Effector memory CD8-positive, alpha-beta T cell (primary cell): ENCODE data around the gene ANAPC5.
A peak's percentile ranks its signal among the peaks of the same experiment; 100 is the strongest.
"Not testable (repeated sequence)": the region's sequence is repeated elsewhere in the genome, so short reads cannot be mapped to it uniquely, and the experiment has no call there.

Experiments used
- ATAC-seq: fragments of 150-1000 bp; cut with Tn5 transposase; replicated peaks from 2 replicates; pipeline ENCODE4 v1.10.0; 2021; ENCODE audit warnings: mild to moderate bottlenecking, moderate library complexity
- DNase-seq, 3 experiments: peaks; one replicate each; pipeline ENCODE4 v3.0.0; 2021
- H3K27ac Mint-ChIP-seq, 2 donors: one replicate each; pipeline ENCODE4 v1.8.0; 2022; ENCODE audit warnings: mild to moderate bottlenecking in 2 of 2, mixed read lengths in 2 of 2, moderate library complexity in 2 of 2
- H3K27me3 Mint-ChIP-seq, 2 donors: one replicate each; pipeline ENCODE4 v1.8.0; 2022; ENCODE audit warnings: mixed read lengths in 2 of 2
- H3K36me3 Mint-ChIP-seq: one replicate; pipeline ENCODE4 v1.8.0; 2022; ENCODE audit warnings: mild to moderate bottlenecking, moderate library complexity, mixed read lengths; ENCODE audit not compliant: insufficient read depth
- H3K4me1 Mint-ChIP-seq, 2 donors: one replicate each; pipeline ENCODE4 v1.8.0; 2022; ENCODE audit warnings: low read depth in 2 of 2, mixed read lengths in 2 of 2
- H3K4me3 Mint-ChIP-seq, 2 donors: one replicate each; pipeline ENCODE4 v1.8.0; 2022; ENCODE audit warnings: mild to moderate bottlenecking in 2 of 2, mixed read lengths in 2 of 2, moderate library complexity in 2 of 2
- H3K9me3 Mint-ChIP-seq, 2 donors: one replicate each; pipeline ENCODE4 v1.8.0; 2022; ENCODE audit warnings: mixed read lengths in 2 of 2

Gene ANAPC5

GRCh38 chr12:121325922-121326396, 26.3 kb downstream of the ANAPC5 start:
- no peaks in the 10 kb centered on the region for H3K9me3 Mint-ChIP-seq
- H3K4me3 Mint-ChIP-seq: no peak overlapping the region
- peaks cover 1 to 6% of the 10 kb centered on the region in 2 donors for H3K4me1 Mint-ChIP-seq
- H3K27me3 Mint-ChIP-seq: no peaks in the 10 kb centered on the region
- no peak for DNase-seq
- H3K27ac Mint-ChIP-seq: peak overlapping the region in 1 of 2 donors; percentile 35
- H3K36me3 Mint-ChIP-seq: peaks cover 86% of the 10 kb centered on the region
- no peak for ATAC-seq

GRCh38 chr12:121323908-121324307, 28.3 kb downstream of the ANAPC5 start:
- Mint-ChIP-seq H3K27ac (peak overlapping the region; percentile 59 to 68), H3K4me1 (peaks cover 1 to 6% of the 10 kb centered on the region in 2 donors), H3K4me3 (no peak overlapping the region), H3K27me3 (no peaks in the 10 kb centered on the region), H3K9me3 (no peaks in the 10 kb centered on the region), H3K36me3 (peaks cover 83% of the 10 kb centered on the region)
- DNase-seq: no peak
- ATAC-seq: no peak

GRCh38 chr12:121318121-121318520, 34.1 kb downstream of the ANAPC5 start:
- H3K36me3 Mint-ChIP-seq: peaks cover 69% of the 10 kb centered on the region
- no peak for ATAC-seq
- peak overlapping the region in 1 of 2 donors; percentile 15 for H3K27ac Mint-ChIP-seq
- H3K9me3 Mint-ChIP-seq: no peaks in the 10 kb centered on the region
- peaks cover 3 to 17% of the 10 kb centered on the region in 2 donors for H3K4me1 Mint-ChIP-seq
- DNase-seq: no peak
- H3K27me3 Mint-ChIP-seq: no peaks in the 10 kb centered on the region
- H3K4me3 Mint-ChIP-seq: no peak overlapping the region

GRCh38 chr12:121314431-121314830, 37.8 kb downstream of the ANAPC5 start:
- H3K9me3 Mint-ChIP-seq: no peaks in the 10 kb centered on the region
- H3K27me3 Mint-ChIP-seq: no peaks in the 10 kb centered on the region
- no peak for ATAC-seq
- H3K4me3 Mint-ChIP-seq: no peak overlapping the region
- peak overlapping the region in 1 of 2 donors; percentile 78 for H3K27ac Mint-ChIP-seq
- peaks cover 76% of the 10 kb centered on the region for H3K36me3 Mint-ChIP-seq
- peaks cover 5 to 24% of the 10 kb centered on the region in 2 donors for H3K4me1 Mint-ChIP-seq
- DNase-seq: no peak

- Mint-ChIP-seq H3K36me3 (peaks cover 66% of the 10 kb centered on the region), H3K4me1 (peaks cover 5 to 24% of the 10 kb centered on the region in 2 donors)
- H3K4me3 Mint-ChIP-seq, H3K9me3 Mint-ChIP-seq, H3K27me3 Mint-ChIP-seq, DNase-seq, H3K27ac Mint-ChIP-seq, ATAC-seq: not testable (repeated sequence)
Measured at GRCh38 chr12:121310231-121310630, 42.0 kb downstream of the ANAPC5 start.

- not testable (repeated sequence) for H3K27ac Mint-ChIP-seq, H3K27me3 Mint-ChIP-seq, H3K4me3 Mint-ChIP-seq, H3K4me1 Mint-ChIP-seq, ATAC-seq, H3K9me3 Mint-ChIP-seq, DNase-seq
- H3K36me3 Mint-ChIP-seq: peaks cover 53% of the 10 kb centered on the region
Measured at GRCh38 chr12:121307397-121307796, 44.8 kb downstream of the ANAPC5 start.

- H3K27ac Mint-ChIP-seq: no peak overlapping the region
- H3K4me3 Mint-ChIP-seq: no peak overlapping the region
- no peaks in the 10 kb centered on the region for H3K27me3 Mint-ChIP-seq
- H3K4me1 Mint-ChIP-seq: no peaks in the 10 kb centered on the region
- peaks cover 22% of the 10 kb centered on the region for H3K36me3 Mint-ChIP-seq
- DNase-seq (no peak), ATAC-seq (no peak)
- no peaks in the 10 kb centered on the region for H3K9me3 Mint-ChIP-seq
Measured at GRCh38 chr12:121304306-121304705, 47.9 kb downstream of the ANAPC5 start.

GRCh38 chr12:121301876-121302275, 50.3 kb downstream of the ANAPC5 start:
- no peak for DNase-seq
- Mint-ChIP-seq H3K4me3 (no peak overlapping the region), H3K27ac (no peak overlapping the region)

GRCh38 chr12:121300083-121300819, 52.0 kb downstream of the ANAPC5 start:
- Mint-ChIP-seq H3K27ac (no peak overlapping the region), H3K4me3 (no peak overlapping the region)
- no peak for ATAC-seq

More at GRCh38 chr12:121301876-121302275, 50.3 kb downstream of the ANAPC5 start:
- no peaks in the 10 kb centered on the region for H3K27me3 Mint-ChIP-seq
- H3K36me3 Mint-ChIP-seq: peaks cover 10% of the 10 kb centered on the region
- no peaks in the 10 kb centered on the region for H3K9me3 Mint-ChIP-seq
- ATAC-seq: no peak
- H3K4me1 Mint-ChIP-seq: peaks cover 3 to 6% of the 10 kb centered on the region in 2 donors

GRCh38 chr12:121299662-121300061, 52.5 kb downstream of the ANAPC5 start:
- DNase-seq (no peak), ATAC-seq (no peak)
- Mint-ChIP-seq H3K36me3 (peaks cover 10% of the 10 kb centered on the region), H3K4me1 (peaks cover 9 to 15% of the 10 kb centered on the region in 2 donors), H3K27ac (no peak overlapping the region), H3K4me3 (no peak overlapping the region), H3K9me3 (no peaks in the 10 kb centered on the region), H3K27me3 (no peaks in the 10 kb centered on the region)

More at GRCh38 chr12:121300083-121300819, 52.0 kb downstream of the ANAPC5 start:
- H3K36me3 Mint-ChIP-seq: peaks cover 10% of the 10 kb centered on the region
- H3K27me3 Mint-ChIP-seq: no peaks in the 10 kb centered on the region
- no peak for DNase-seq
- no peaks in the 10 kb centered on the region for H3K9me3 Mint-ChIP-seq
- H3K4me1 Mint-ChIP-seq: peaks cover 9 to 13% of the 10 kb centered on the region in 2 donors

GRCh38 chr12:121298411-121298810, 53.8 kb downstream of the ANAPC5 start:
- Mint-ChIP-seq H3K4me1 (peaks cover 9 to 15% of the 10 kb centered on the region in 2 donors), H3K4me3 (peak overlapping the region; percentile 83 to 87), H3K27ac (peak overlapping the region in 1 of 2 donors; percentile 85), H3K36me3 (peaks cover 10% of the 10 kb centered on the region)
- DNase-seq, H3K9me3 Mint-ChIP-seq, H3K27me3 Mint-ChIP-seq, ATAC-seq: not testable (repeated sequence)

GRCh38 chr12:121297435-121297991, 54.7 kb downstream of the ANAPC5 start:
- H3K36me3 Mint-ChIP-seq: peaks cover 10% of the 10 kb centered on the region
- DNase-seq (no peak), ATAC-seq (no peak)
- no peaks in the 10 kb centered on the region for H3K9me3 Mint-ChIP-seq
- peak overlapping the region; percentile 46 to 85 for H3K27ac Mint-ChIP-seq
- no peaks in the 10 kb centered on the region for H3K27me3 Mint-ChIP-seq
- peaks cover 9 to 15% of the 10 kb centered on the region in 2 donors for H3K4me1 Mint-ChIP-seq
- H3K4me3 Mint-ChIP-seq: peak overlapping the region; percentile 83 to 87

- Mint-ChIP-seq H3K4me1 (peaks cover 9 to 15% of the 10 kb centered on the region in 2 donors), H3K27me3 (no peaks in the 10 kb centered on the region), H3K27ac (peak within 1 kb of the TSS; percentile 73 to 85), H3K4me3 (peak within 1 kb of the TSS; percentile 86 to 90), H3K9me3 (no peaks in the 10 kb centered on the region), H3K36me3 (peaks cover 10% of the 10 kb centered on the region)
- peak; percentile 87 for ATAC-seq
- peak; percentile 83 to 90 (median 89) for DNase-seq
Measured at GRCh38 chr12:121296618-121297434, 55.4 kb downstream of the ANAPC5 start, which contains the start of gene CAMKK2. Gene CAMKK2 (minus strand): TSS chr12:121296709. CDS start chr12:121274526, 22,183 bp downstream.
